IMR-90 (cell line): Measurements from ENCODE around the gene TGFBR2. TPM values are rescaled to one million over a fixed set of nuclear protein-coding genes. Genes with fewer than 3 reads are reported as not detected.

ENCODE experiments used
- ATAC-seq: fragments of 200-7000 bp; cut with Tn5 transposase; 2 replicates; pipeline ENCODE4 v1.9.1; 2020; ENCODE audit warnings: low read depth, mild to moderate bottlenecking, moderate library complexity
- BruUV-seq: library from RNA; stranded (reverse); fragments of 400-500 nt; replicated peaks from 2 replicates; lab custom pipeline; 2021; lab: Mats Ljungman, UMichigan
- CTCF ChIA-PET: fragments of 300-600 bp; formaldehyde crosslinking; extraction: SDS; loops from one replicate; lab custom pipeline; 2021; ENCODE audit warnings: antibody characterized with exemption; lab: Yijun Ruan, JAX
- POLR2A ChIA-PET: fragments of 300-600 bp; sonication (Branson Sonifier 250); formaldehyde crosslinking; loops from one replicate; lab custom pipeline; 2022; ENCODE audit warnings: antibody characterized with exemption; ENCODE audit not compliant: unreplicated experiment; lab: Charles Lee
- DNase-seq: peaks from one replicate; pipeline ENCODE4 v3.0.0; 2013
- H2AFZ ChIP-seq: replicated peaks from 2 replicates; pipeline ENCODE3; 2013; ENCODE audit warnings: low read length, mild to moderate bottlenecking; ENCODE audit not compliant: poor library complexity
- H2AK5ac ChIP-seq: 2 replicates; pipeline ENCODE4 v1.6.1; 2013; ENCODE audit warnings: low read depth, low read length, inconsistent platforms
- H2AK9ac ChIP-seq: replicated peaks from 2 replicates; pipeline ENCODE3; 2013; ENCODE audit warnings: mild to moderate bottlenecking, low read depth, low read length, moderate library complexity; ENCODE audit not compliant: poor library complexity
- H2BK120ac ChIP-seq: 2 replicates; pipeline ENCODE4 v1.6.1; 2013; ENCODE audit warnings: low read depth, low read length, inconsistent platforms
- H2BK15ac ChIP-seq: 3 replicates; pipeline ENCODE4 v1.6.1; 2013; ENCODE audit warnings: low read depth, low read length, inconsistent platforms
- H2BK20ac ChIP-seq: 2 replicates; pipeline ENCODE4 v1.6.1; 2013; ENCODE audit warnings: low read depth, mild to moderate bottlenecking, inconsistent platforms, low read length, moderate library complexity
- H2BK5ac ChIP-seq: 2 replicates; pipeline ENCODE4 v1.6.1; 2013; ENCODE audit warnings: mild to moderate bottlenecking, low read depth, low read length, inconsistent platforms; ENCODE audit not compliant: poor library complexity, severe bottlenecking
- H3K14ac ChIP-seq: replicated peaks from 2 replicates; pipeline ENCODE4 v1.6.1; 2013; ENCODE audit warnings: low read depth, low read length, inconsistent platforms
- H3K18ac ChIP-seq: 2 replicates; pipeline ENCODE4 v1.6.1; 2013; ENCODE audit warnings: low read depth, low read length, control low read depth
- H3K23ac ChIP-seq: 2 replicates; pipeline ENCODE4 v1.6.1; 2013; ENCODE audit warnings: low read depth, low read length, inconsistent platforms
- H3K27ac ChIP-seq: 2 replicates; pipeline ENCODE4 v1.5.1; 2013; ENCODE audit warnings: mild to moderate bottlenecking, control low read depth, low read length; ENCODE audit not compliant: insufficient read depth
- H3K27me3 ChIP-seq: 2 replicates; pipeline ENCODE4 v1.6.1; 2013; ENCODE audit warnings: low read length; ENCODE audit not compliant: control insufficient read depth, insufficient read depth
- H3K36me3 ChIP-seq: 2 replicates; pipeline ENCODE4 v1.6.1; 2013; ENCODE audit warnings: low read length, mixed read lengths; ENCODE audit not compliant: control insufficient read depth, insufficient read depth
- H3K4ac ChIP-seq: 2 replicates; pipeline ENCODE4 v1.6.1; 2013; ENCODE audit warnings: low read depth, low read length, inconsistent platforms
- H3K4me1 ChIP-seq: 2 replicates; pipeline ENCODE4 v1.6.1; 2013; ENCODE audit warnings: low read length, mixed read lengths; ENCODE audit not compliant: control insufficient read depth, insufficient read depth
- H3K4me2 ChIP-seq: 2 replicates; pipeline ENCODE4 v1.6.1; 2013; ENCODE audit warnings: low read depth, mild to moderate bottlenecking, control low read depth, low read length, moderate library complexity
- H3K4me3 ChIP-seq: 2 replicates; pipeline ENCODE4 v1.5.1; 2013; ENCODE audit warnings: low read depth, mild to moderate bottlenecking, control low read depth, low read length, moderate library complexity; ENCODE audit not compliant: insufficient read depth
- H3K56ac ChIP-seq: 2 replicates; pipeline ENCODE4 v1.6.1; 2013; ENCODE audit warnings: low read length, inconsistent platforms; ENCODE audit not compliant: insufficient read depth; ENCODE audit errors: extremely low read depth
- H3K79me1 ChIP-seq, 2 experiments: 2 replicates each; pipeline ENCODE4 v1.6.1; 2013; ENCODE audit warnings: low read length in 2 of 2, inconsistent platforms in 1 of 2, low read depth in 1 of 2
- H3K9ac ChIP-seq: 2 replicates; pipeline ENCODE4 v1.6.1; 2013; ENCODE audit warnings: low read depth, low read length, control low read depth
- H3K9me1 ChIP-seq: 2 replicates; pipeline ENCODE4 v1.6.1; 2013; ENCODE audit warnings: low read length, inconsistent platforms; ENCODE audit not compliant: insufficient read depth
- H3K9me3 ChIP-seq: 2 replicates; pipeline ENCODE4 v1.6.1; 2013; ENCODE audit warnings: low read length; ENCODE audit not compliant: control insufficient read depth, insufficient read depth
- H4K20me1 ChIP-seq: 2 replicates; pipeline ENCODE4 v1.6.1; 2013; ENCODE audit warnings: low read length, inconsistent platforms; ENCODE audit not compliant: insufficient read depth
- H4K5ac ChIP-seq: 2 replicates; pipeline ENCODE4 v1.6.1; 2013; ENCODE audit warnings: mild to moderate bottlenecking, low read depth, low read length, control low read depth
- H4K8ac ChIP-seq, 2 experiments: 2 replicates each; pipeline ENCODE4 v1.6.1; 2013; ENCODE audit warnings: low read depth in 2 of 2, low read length in 2 of 2, control low read depth in 1 of 2, inconsistent platforms in 1 of 2
- H4K91ac ChIP-seq: 2 replicates; pipeline ENCODE4 v1.6.1; 2013; ENCODE audit warnings: low read depth, low read length, inconsistent platforms; ENCODE audit not compliant: insufficient read depth
- BHLHE40 ChIP-seq: fragments of 150-350 bp; IDR thresholded peaks from 2 replicates; pipeline ENCODE4 v1.6.1; 2016; ENCODE audit warnings: mild to moderate bottlenecking, low read depth, low read length
- CEBPB ChIP-seq: IDR thresholded peaks from 2 replicates; pipeline ENCODE4 v1.6.1; 2012; ENCODE audit warnings: low read depth, low read length, improper control_type of control experiment
- CHD1 ChIP-seq: IDR thresholded peaks from 2 replicates; pipeline ENCODE4 v1.6.1; 2012; ENCODE audit warnings: low read depth, low read length, improper control_type of control experiment
- CTCF ChIP-seq: conservative IDR thresholded peaks from 2 replicates; pipeline ENCODE4 v1.5.1; 2012; ENCODE audit warnings: mild to moderate bottlenecking, low read depth, low read length, improper control_type of control experiment
- ELK1 ChIP-seq: fragments of 150-350 bp; IDR thresholded peaks from 2 replicates; pipeline ENCODE4 v1.6.1; 2016; ENCODE audit warnings: low read depth, mild to moderate bottlenecking, low read length, moderate library complexity, borderline replicate concordance
- FOS ChIP-seq: fragments of 150-350 bp; IDR thresholded peaks from 2 replicates; pipeline ENCODE4 v1.6.1; 2016; ENCODE audit warnings: low read depth, low read length
- MAFK ChIP-seq: IDR thresholded peaks from 2 replicates; pipeline ENCODE4 v1.6.1; 2012; ENCODE audit warnings: low read depth, low read length, improper control_type of control experiment
- MAZ ChIP-seq: IDR thresholded peaks from 2 replicates; pipeline ENCODE4 v1.6.1; 2012; ENCODE audit warnings: low read depth, mild to moderate bottlenecking, low read length, improper control_type of control experiment, moderate library complexity, borderline replicate concordance
- MXI1 ChIP-seq: IDR thresholded peaks from 2 replicates; pipeline ENCODE4 v1.6.1; 2012; ENCODE audit warnings: low read depth, mild to moderate bottlenecking, low read length, moderate library complexity, borderline replicate concordance
- NFE2L2 ChIP-seq: fragments of 150-350 bp; IDR thresholded peaks from 2 replicates; pipeline ENCODE4 v1.6.1; 2016; ENCODE audit warnings: low read depth, mild to moderate bottlenecking, low read length
- POLR2A ChIP-seq: IDR thresholded peaks from 2 replicates; pipeline ENCODE4 v1.6.1; 2012; ENCODE audit warnings: mild to moderate bottlenecking, low read depth, low read length
- RAD21 ChIP-seq: IDR thresholded peaks from 2 replicates; pipeline ENCODE4 v1.6.1; 2012; ENCODE audit warnings: low read length, improper control_type of control experiment
- RCOR1 ChIP-seq: IDR thresholded peaks from 2 replicates; pipeline ENCODE4 v1.6.1; 2012; ENCODE audit warnings: mild to moderate bottlenecking, low read length, improper control_type of control experiment; ENCODE audit not compliant: insufficient replicate concordance
- RFX5 ChIP-seq: IDR thresholded peaks from 2 replicates; pipeline ENCODE4 v1.8.0; 2012; ENCODE audit warnings: low read depth, mild to moderate bottlenecking, low read length, moderate library complexity
- SMC3 ChIP-seq: fragments of 150-350 bp; IDR thresholded peaks from 2 replicates; pipeline ENCODE4 v1.6.1; 2016; ENCODE audit warnings: low read depth, mild to moderate bottlenecking, antibody characterized with exemption, low read length, moderate library complexity
- WGBS, 2 experiments: methylation state at CpG; one replicate each; pipeline versions ENCODE4 v1.1.5 to v1.1.7; 2013; ENCODE audit warnings: missing lambda C conversion rate in 2 of 2; ENCODE audit not compliant: insufficient read length in 1 of 2; ENCODE audit errors: extremely low coverage in 2 of 2; 5-methylcytosine and 5-hydroxymethylcytosine counted together
- dilution Hi-C: fragments of 300-500 bp; cut with HindIII; formaldehyde crosslinking; loops from one replicate; pipeline ENCODE4 v1.14.3; 2018; ENCODE audit warnings: low sequenced_read_pairs; ENCODE audit not compliant: unreplicated experiment
- in situ Hi-C: fragments of 300-500 bp; cut with MboI; formaldehyde crosslinking; loops from 3 replicates; pipeline ENCODE4 v1.14.3; 2019; ENCODE audit warnings: low sequenced_read_pairs, inconsistent platforms, mixed read lengths
- intact Hi-C: fragments of 100-400 bp; cut with micrococcal nuclease; formaldehyde crosslinking; loops from 2 replicates; pipeline ENCODE4 v1.10.0; 2022
- polyA plus RNA-seq, 3 experiments: library from polyadenylated mRNA; depleted of rRNA; stranded (reverse); fragments of >200 nt; gene quantifications; 2 replicates each; pipeline ENCODE4 v1.2.3, GENCODE V29; 2012; ENCODE audit warnings: low replicate concordance in 1 of 3
- total RNA-seq: library from RNA; depleted of rRNA; stranded (reverse); fragments of >200 nt; gene quantifications from 2 replicates; pipeline ENCODE4 v1.2.3, GENCODE V29; 2012
- TF ChIP-seq, protein P1 (sequence below): fragments of 150-350 bp; IDR thresholded peaks from 2 replicates; pipeline ENCODE4 v1.6.1; 2017; ENCODE audit warnings: mild to moderate bottlenecking, antibody characterized with exemption, low read length, low read depth

TGFBR2 gene
- total and polyA plus RNA-seq, 2 of the 4 experiments (the other 2 are of a cell fraction), result 63.7 to 87.5 TPM

GRCh38 chr3:30721314-30721634 lies 114.9 kb downstream of the TGFBR2 start:
- intact Hi-C loops, result no loop called here
- peak overlapping the region; percentile 34 for H3K14ac ChIP-seq
- H4K8ac ChIP-seq, result peak overlapping the region; percentile 18 to 79; a peak in 3 of 4 replicates
- ATAC-seq (peak; percentile 79), DNase-seq (no peak)
- H3K27me3 ChIP-seq, result no peaks in the 10 kb centered on the region
- POLR2A ChIA-PET, result interaction anchor here (0.6 to 0.7 kb wide), 2 partner anchors 54 to 58 kb away, joined by 3 to 5 read pairs; no protein-coding TSS in a partner anchor
- H2BK20ac ChIP-seq, result peak overlapping the region; percentile 84
- no peak overlapping the region for H2AK9ac ChIP-seq
- H3K4ac ChIP-seq, result peak overlapping the region; percentile 53; the same call in 1 of the 2 replicates
- peak overlapping the region; percentile 58; the same call in 1 of the 2 replicates for H4K5ac ChIP-seq
- no peaks in the 10 kb centered on the region for H3K36me3 ChIP-seq
- peak overlapping the region; percentile 59; the same call in 1 of the 2 replicates for H4K91ac ChIP-seq
- no peak overlapping the region for H3K9ac ChIP-seq
- no peak overlapping the region for H3K56ac ChIP-seq
- H3K79me1 ChIP-seq, result no peaks in the 10 kb centered on the region
- peaks cover 3% of the 10 kb centered on the region for H3K9me1 ChIP-seq
- CTCF ChIA-PET, result interaction anchor here (0.7 kb wide), 1 partner anchor 22 kb away, joined by 3 read pairs; no protein-coding TSS in a partner anchor
- H3K27ac ChIP-seq, result peak overlapping the region; percentile 30; the same call in 1 of the 2 replicates
- H2BK15ac ChIP-seq, result peak overlapping the region; percentile 33
- no TSS peak for BruUV-seq
- no peak overlapping the region for H2AFZ ChIP-seq
- peak overlapping the region; percentile 55 for H2AK5ac ChIP-seq
- 38% methylated on average over 1 of the region's 2 CpGs; no CpG with 5 or more reads in 1 of the 2 experiments for WGBS, 2 experiments
- H3K4me1 ChIP-seq, result peaks cover 5% of the 10 kb centered on the region
- H3K4me3 ChIP-seq, result no peak overlapping the region
- no peaks in the 10 kb centered on the region for H3K9me3 ChIP-seq
- H3K4me2 ChIP-seq, result peak overlapping the region; percentile 71; the same call in 1 of the 2 replicates
- H4K20me1 ChIP-seq, result no peaks in the 10 kb centered on the region
- peak overlapping the region; percentile 16; the same call in 1 of the 2 replicates for H3K23ac ChIP-seq
- in situ Hi-C loops, result no loop called here
- dilution Hi-C loops, result no loop called here
- H2BK5ac ChIP-seq, result peak overlapping the region; percentile 61
- no peak for TF ChIP-seq RFX5
- TF ChIP-seq POLR2A, result no peak
- TF ChIP-seq FOS, result no peak
- no peak for TF ChIP-seq SMC3
- no peak for TF ChIP-seq CHD1
- TF ChIP-seq RAD21, result no peak
- no peak for TF ChIP-seq MAFK
- TF ChIP-seq NFE2L2, result no peak
- no peak for TF ChIP-seq ELK1
- no peak for TF ChIP-seq CTCF
- TF ChIP-seq, protein P1, sequence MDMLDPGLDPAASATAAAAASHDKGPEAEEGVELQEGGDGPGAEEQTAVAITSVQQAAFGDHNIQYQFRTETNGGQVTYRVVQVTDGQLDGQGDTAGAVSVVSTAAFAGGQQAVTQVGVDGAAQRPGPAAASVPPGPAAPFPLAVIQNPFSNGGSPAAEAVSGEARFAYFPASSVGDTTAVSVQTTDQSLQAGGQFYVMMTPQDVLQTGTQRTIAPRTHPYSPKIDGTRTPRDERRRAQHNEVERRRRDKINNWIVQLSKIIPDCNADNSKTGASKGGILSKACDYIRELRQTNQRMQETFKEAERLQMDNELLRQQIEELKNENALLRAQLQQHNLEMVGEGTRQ, result no peak
- TF ChIP-seq BHLHE40, result no peak
- no peak for TF ChIP-seq MXI1
- no peak for TF ChIP-seq RCOR1
- TF ChIP-seq MAZ, result no peak
- TF ChIP-seq CEBPB, result no peak
- peak overlapping the region; percentile 80 for H2BK120ac ChIP-seq
- peak overlapping the region; percentile 91; the same call in 1 of the 2 replicates for H3K18ac ChIP-seq
